Transverse colon (tissue), 3 donors: Measurements from ENCODE around the gene GALP.

Experiments used
- POLR2A ChIP-seq: fragments of 450-650 bp; IDR thresholded peaks from one replicate; pipeline ENCODE4 v1.6.1; 2016; ENCODE audit warnings: antibody characterized with exemption, mild to moderate bottlenecking, moderate library complexity
- TF ChIP-seq, protein P1 (sequence below), 5 experiments: fragments of 200-600 bp in 3 of 5; fragments of 450-650 bp in 2 of 5; sonication (generic) in 3 of 5; IDR thresholded peaks; 1 replicate in 2 of 5; 2 replicates in 3 of 5; pipeline ENCODE4 v1.5.1; 2016 to 2017; ENCODE audit warnings: antibody characterized with exemption in 5 of 5, inconsistent platforms in 3 of 5, mild to moderate bottlenecking in 2 of 5, moderate library complexity in 1 of 5

- TF ChIP-seq, protein P1, sequence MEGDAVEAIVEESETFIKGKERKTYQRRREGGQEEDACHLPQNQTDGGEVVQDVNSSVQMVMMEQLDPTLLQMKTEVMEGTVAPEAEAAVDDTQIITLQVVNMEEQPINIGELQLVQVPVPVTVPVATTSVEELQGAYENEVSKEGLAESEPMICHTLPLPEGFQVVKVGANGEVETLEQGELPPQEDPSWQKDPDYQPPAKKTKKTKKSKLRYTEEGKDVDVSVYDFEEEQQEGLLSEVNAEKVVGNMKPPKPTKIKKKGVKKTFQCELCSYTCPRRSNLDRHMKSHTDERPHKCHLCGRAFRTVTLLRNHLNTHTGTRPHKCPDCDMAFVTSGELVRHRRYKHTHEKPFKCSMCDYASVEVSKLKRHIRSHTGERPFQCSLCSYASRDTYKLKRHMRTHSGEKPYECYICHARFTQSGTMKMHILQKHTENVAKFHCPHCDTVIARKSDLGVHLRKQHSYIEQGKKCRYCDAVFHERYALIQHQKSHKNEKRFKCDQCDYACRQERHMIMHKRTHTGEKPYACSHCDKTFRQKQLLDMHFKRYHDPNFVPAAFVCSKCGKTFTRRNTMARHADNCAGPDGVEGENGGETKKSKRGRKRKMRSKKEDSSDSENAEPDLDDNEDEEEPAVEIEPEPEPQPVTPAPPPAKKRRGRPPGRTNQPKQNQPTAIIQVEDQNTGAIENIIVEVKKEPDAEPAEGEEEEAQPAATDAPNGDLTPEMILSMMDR (IDR thresholded peaks at IDR 0.05): no peak
- TF ChIP-seq POLR2A: no peak
Observed at GRCh38 chr19:56142087-56142787, 33.6 kb upstream of the GALP start.
